Vagina (tissue), 2 donors: ENCODE results near the gene RFX2. TPM values are rescaled to one million over a fixed set of nuclear protein-coding genes. Genes with fewer than 3 reads are reported as not detected.

ENCODE experiments used
- DNase-seq, 2 donors: peaks; one replicate each; pipeline ENCODE4 v3.0.0-alpha.2; 2017; ENCODE audit errors: extremely low spot score in 2 of 2
- H3K27ac ChIP-seq: fragments of 200-600 bp; sonication (generic); one replicate; pipeline ENCODE4 v1.5.1; 2019
- H3K27me3 ChIP-seq: fragments of 200-600 bp; sonication (generic); one replicate; pipeline ENCODE4 v1.5.1; 2019
- H3K36me3 ChIP-seq, 2 donors: fragments of 200-600 bp; sonication (generic); one replicate each; pipeline ENCODE4 v1.5.1; 2017 to 2019
- H3K4me1 ChIP-seq: fragments of 200-600 bp; sonication (generic); one replicate; pipeline ENCODE4 v1.5.1; 2019
- H3K4me3 ChIP-seq, 2 donors: fragments of 200-600 bp; sonication (generic); 1 replicate in 1 of 2; 2 replicates in 1 of 2; pipeline ENCODE4 v1.5.1; 2016 to 2019
- H3K9me3 ChIP-seq: fragments of 200-600 bp; sonication (generic); one replicate; pipeline ENCODE4 v1.5.1; 2019
- POLR2A ChIP-seq, 2 donors: fragments of 450-650 bp; IDR thresholded peaks; one replicate each; pipeline ENCODE4 v1.6.1; 2017; ENCODE audit warnings: antibody characterized with exemption in 2 of 2, mild to moderate bottlenecking in 2 of 2, moderate library complexity in 2 of 2
- POLR2AphosphoS5 ChIP-seq, 2 donors: sonication (generic); formaldehyde crosslinking; IDR thresholded peaks; one replicate each; pipeline ENCODE4 v1.9.0; 2017; ENCODE audit warnings: antibody characterized with exemption in 2 of 2, mild to moderate bottlenecking in 2 of 2, low read depth in 1 of 2; ENCODE audit not compliant: insufficient read depth in 1 of 2
- intact Hi-C: fragments of 100-400 bp; cut with DNase I; formaldehyde crosslinking; loops from one replicate; pipeline ENCODE4 v1.15.1; 2023
- total RNA-seq: library from RNA; depleted of rRNA; stranded (reverse); fragments of >200 nt; gene quantifications from one replicate; pipeline ENCODE4 v1.2.3, GENCODE V29; 2016
- TF ChIP-seq, protein P1 (sequence below), 3 experiments: fragments of 450-650 bp in 2 of 3; fragments of 200-600 bp in 1 of 3; sonication (generic) in 1 of 3; IDR thresholded peaks; one replicate each; pipeline ENCODE4 v1.5.1; 2017 to 2019; ENCODE audit warnings: antibody characterized with exemption in 3 of 3, mild to moderate bottlenecking in 2 of 3, moderate library complexity in 2 of 3

The RFX2 gene
- total RNA-seq, 1 donor from 2014 or later: 12.0 TPM

- no peak overlapping the region for H3K27ac ChIP-seq
- H3K4me3 ChIP-seq: no peak overlapping the region
- H3K9me3 ChIP-seq: no peaks in the 10 kb centered on the region
- intact Hi-C loops: no loop called here
- TF ChIP-seq POLR2AphosphoS5 (IDR thresholded peaks at IDR 0.05; ENCODE audit: insufficient read depth in 1 of 2, low read depth in 1 of 2) (no peak), POLR2A (IDR thresholded peaks at IDR 0.05) (no peak)
- TF ChIP-seq, protein P1, sequence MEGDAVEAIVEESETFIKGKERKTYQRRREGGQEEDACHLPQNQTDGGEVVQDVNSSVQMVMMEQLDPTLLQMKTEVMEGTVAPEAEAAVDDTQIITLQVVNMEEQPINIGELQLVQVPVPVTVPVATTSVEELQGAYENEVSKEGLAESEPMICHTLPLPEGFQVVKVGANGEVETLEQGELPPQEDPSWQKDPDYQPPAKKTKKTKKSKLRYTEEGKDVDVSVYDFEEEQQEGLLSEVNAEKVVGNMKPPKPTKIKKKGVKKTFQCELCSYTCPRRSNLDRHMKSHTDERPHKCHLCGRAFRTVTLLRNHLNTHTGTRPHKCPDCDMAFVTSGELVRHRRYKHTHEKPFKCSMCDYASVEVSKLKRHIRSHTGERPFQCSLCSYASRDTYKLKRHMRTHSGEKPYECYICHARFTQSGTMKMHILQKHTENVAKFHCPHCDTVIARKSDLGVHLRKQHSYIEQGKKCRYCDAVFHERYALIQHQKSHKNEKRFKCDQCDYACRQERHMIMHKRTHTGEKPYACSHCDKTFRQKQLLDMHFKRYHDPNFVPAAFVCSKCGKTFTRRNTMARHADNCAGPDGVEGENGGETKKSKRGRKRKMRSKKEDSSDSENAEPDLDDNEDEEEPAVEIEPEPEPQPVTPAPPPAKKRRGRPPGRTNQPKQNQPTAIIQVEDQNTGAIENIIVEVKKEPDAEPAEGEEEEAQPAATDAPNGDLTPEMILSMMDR (IDR thresholded peaks at IDR 0.05): no peak
- no peaks in the 10 kb centered on the region for H3K27me3 ChIP-seq
- H3K4me1 ChIP-seq: peaks cover 8% of the 10 kb centered on the region
- no peak for DNase-seq
- no peaks in the 10 kb centered on the region for H3K36me3 ChIP-seq
These were observed 119.0 kb downstream of the RFX2 start for GRCh38 chr19:5991244-5991838.

DNA sequence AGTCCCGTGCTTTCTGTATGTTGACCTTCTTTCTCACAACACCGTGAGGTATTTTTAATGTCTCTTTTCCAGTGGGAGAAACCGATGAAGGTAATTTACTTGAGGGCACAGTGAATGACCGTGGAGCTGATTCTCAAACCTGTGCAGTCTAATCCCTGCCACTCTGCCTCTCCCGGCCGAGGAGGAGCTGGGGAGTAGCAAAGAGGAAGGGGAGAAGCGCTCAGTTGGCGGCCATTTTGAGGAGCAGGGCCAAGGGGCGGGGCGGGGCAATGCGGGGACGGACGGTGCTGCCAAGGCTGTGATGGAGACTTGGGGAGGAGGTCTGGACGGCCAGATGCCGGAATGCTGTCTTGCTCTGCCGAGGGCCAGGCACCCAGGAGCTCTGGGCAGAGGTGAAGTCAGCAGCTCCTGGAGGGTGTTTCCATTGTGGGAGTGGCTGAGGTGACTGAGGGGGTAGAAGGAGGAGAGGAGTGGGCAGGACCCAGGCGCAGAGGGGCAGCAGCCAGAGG is 120.0 kb downstream of the RFX2 start:
- Histone ChIP-seq H3K9me3 (no peaks in the 10 kb centered on the region), H3K4me1 (peaks cover 8% of the 10 kb centered on the region), H3K36me3 (no peaks in the 10 kb centered on the region), H3K4me3 (no peak overlapping the region), H3K27me3 (no peaks in the 10 kb centered on the region), H3K27ac (no peak overlapping the region)
- TF ChIP-seq, protein P1 (IDR thresholded peaks at IDR 0.05): no peak
- no peak for TF ChIP-seq POLR2AphosphoS5 (IDR thresholded peaks at IDR 0.05; ENCODE audit: insufficient read depth in 1 of 2, low read depth in 1 of 2)
- TF ChIP-seq POLR2A (IDR thresholded peaks at IDR 0.05): no peak
- intact Hi-C loops: no loop called here
- DNase-seq: no peak

DNA sequence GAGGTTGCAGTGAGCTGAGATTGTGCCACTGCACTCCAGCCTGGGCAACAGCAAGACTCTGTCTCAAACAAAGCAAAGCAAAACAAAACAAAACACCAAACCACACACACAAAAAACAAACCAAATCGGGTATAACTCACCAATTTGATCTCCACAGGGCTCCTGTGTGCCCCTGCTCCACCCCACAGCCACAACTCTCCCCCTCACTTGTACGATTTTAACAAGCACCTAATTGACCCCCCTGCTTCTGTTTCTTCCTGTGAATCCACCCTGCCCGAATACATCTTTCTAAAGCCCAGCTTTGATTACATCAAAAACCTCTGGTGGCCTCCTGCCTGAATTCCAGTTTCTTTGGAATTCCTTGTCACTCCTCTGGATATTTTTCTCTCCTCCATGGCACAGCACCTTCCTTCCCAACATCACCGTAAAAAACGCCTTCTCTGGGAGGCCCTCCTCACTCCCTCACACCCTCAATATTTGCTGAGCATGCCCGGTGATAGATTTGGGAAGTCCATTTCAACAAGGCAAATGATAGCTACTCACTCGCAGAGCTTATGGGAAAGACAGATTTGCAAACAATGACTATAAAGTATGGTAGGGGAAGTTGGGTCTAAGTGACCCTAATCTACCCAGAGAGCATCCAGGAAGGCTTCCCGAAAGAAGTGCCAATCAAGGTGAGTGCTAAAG is 120.8 kb downstream of the RFX2 start:
- H3K4me1 ChIP-seq: peaks cover 8% of the 10 kb centered on the region
- DNase-seq: no peak
- no peaks in the 10 kb centered on the region for H3K9me3 ChIP-seq
- no peak overlapping the region for H3K4me3 ChIP-seq
- no peaks in the 10 kb centered on the region for H3K27me3 ChIP-seq
- no peak for TF ChIP-seq POLR2A (IDR thresholded peaks at IDR 0.05)
- no peak for TF ChIP-seq POLR2AphosphoS5 (IDR thresholded peaks at IDR 0.05; ENCODE audit: insufficient read depth in 1 of 2, low read depth in 1 of 2)
- TF ChIP-seq, protein P1 (IDR thresholded peaks at IDR 0.05): no peak
- H3K27ac ChIP-seq: no peak overlapping the region
- intact Hi-C loops: loop anchor here (10.0 kb wide), 1 partner anchor 45 kb away; no protein-coding TSS in a partner anchor
- H3K36me3 ChIP-seq: no peaks in the 10 kb centered on the region

GRCh38 chr19:5988517-5989387 is 121.5 kb downstream of the RFX2 start:
- Histone ChIP-seq H3K27me3 (no peaks in the 10 kb centered on the region), H3K27ac (no peak overlapping the region), H3K4me3 (no peak overlapping the region), H3K9me3 (no peaks in the 10 kb centered on the region), H3K4me1 (peaks cover 8% of the 10 kb centered on the region), H3K36me3 (no peaks in the 10 kb centered on the region)
- no peak for DNase-seq
- intact Hi-C loops: loop anchor here (10.0 kb wide), 1 partner anchor 46 kb away; no protein-coding TSS in a partner anchor
- TF ChIP-seq, protein P1 (IDR thresholded peaks at IDR 0.05): no peak
- TF ChIP-seq POLR2A (IDR thresholded peaks at IDR 0.05): no peak
